Measurements from ENCODE around the gene CR1L.
"Not testable (repeated sequence)": the region's sequence is repeated elsewhere in the genome, so short reads cannot be mapped to it uniquely, and the experiment has no call there.

Gene CR1L

GRCh38 chr1:207690551-207690950 is 45.6 kb downstream of the CR1L start:
- DNase-seq, result not testable (repeated sequence)

GRCh38 chr1:207691010-207691409 is 46.1 kb downstream of the CR1L start:
- no peak for DNase-seq

- DNase-seq, result no peak
Measured at GRCh38 chr1:207691841-207692240, 46.9 kb downstream of the CR1L start.

- DNase-seq, result not testable (repeated sequence)
Measured at GRCh38 chr1:207692291-207692690, 47.4 kb downstream of the CR1L start.

- no peak for DNase-seq
Measured at GRCh38 chr1:207695891-207696290, 51.0 kb downstream of the CR1L start.

- peak; percentile 36 for DNase-seq
Measured at GRCh38 chr1:207698822-207699483, 54.0 kb downstream of the CR1L start.

- DNase-seq, result no peak
Measured at GRCh38 chr1:207702317-207702716, 57.4 kb downstream of the CR1L start.

GRCh38 chr1:207703712-207704111 is 58.8 kb downstream of the CR1L start:
- no peak for DNase-seq

- not testable (repeated sequence) for DNase-seq
Measured at GRCh38 chr1:207708004-207708403, 63.1 kb downstream of the CR1L start.

GRCh38 chr1:207711285-207711684 is 66.4 kb downstream of the CR1L start:
- DNase-seq, result no peak

GRCh38 chr1:207712701-207713100 is 67.8 kb downstream of the CR1L start:
- DNase-seq, result not testable (repeated sequence)

- no peak for DNase-seq
Measured at GRCh38 chr1:207713529-207713928, 68.6 kb downstream of the CR1L start.

GRCh38 chr1:207719234-207719633 is 74.3 kb downstream of the CR1L start:
- DNase-seq, result no peak

GRCh38 chr1:207728200-207728858 is 83.4 kb downstream of the CR1L start:
- DNase-seq, result not testable (repeated sequence)

- DNase-seq, result not testable (repeated sequence)
Measured at GRCh38 chr1:207737503-207738157, 92.7 kb downstream of the CR1L start.

GRCh38 chr1:207738158-207738659 is 93.3 kb downstream of the CR1L start:
- not testable (repeated sequence) for DNase-seq

- no peak for DNase-seq
Measured at GRCh38 chr1:207740207-207740606, 95.3 kb downstream of the CR1L start.

- DNase-seq, result no peak
Measured at GRCh38 chr1:207742850-207743555, 98.1 kb downstream of the CR1L start.

GRCh38 chr1:207744000-207744534 is 99.1 kb downstream of the CR1L start:
- DNase-seq, result no peak

GRCh38 chr1:207745285-207745684 is 100.4 kb downstream of the CR1L start:
- DNase-seq, result no peak

GRCh38 chr1:207745839-207746767 is 101.2 kb downstream of the CR1L start:
- no peak for DNase-seq

All from right hindlimb (tissue), 1 donor.